Lower lobe of right lung (tissue), 2 donors: ENCODE results near the gene NXNL2. TPM values are rescaled to one million over a fixed set of nuclear protein-coding genes. Genes with fewer than 3 reads are reported as not detected.

Experiments used
- ATAC-seq, 2 donors: fragments of 200-7000 bp; cut with Tn5 transposase; one replicate each; pipeline ENCODE4 v1.9.1; 2020 to 2022; ENCODE audit warnings: mild to moderate bottlenecking in 2 of 2, moderate library complexity in 2 of 2
- DNase-seq: peaks from one replicate; pipeline ENCODE4 v3.0.0-alpha.2; 2020
- H3K27ac ChIP-seq: fragments of 200-600 bp; one replicate; pipeline ENCODE4 v1.8.0; 2022
- H3K27me3 ChIP-seq: fragments of 200-600 bp; one replicate; pipeline ENCODE4 v1.8.0; 2022; ENCODE audit warnings: low read depth
- H3K36me3 ChIP-seq: fragments of 200-600 bp; one replicate; pipeline ENCODE4 v1.8.0; 2022; ENCODE audit warnings: mild to moderate bottlenecking
- H3K4me1 ChIP-seq: fragments of 200-600 bp; one replicate; pipeline ENCODE4 v1.8.0; 2022
- H3K4me3 ChIP-seq: fragments of 200-600 bp; one replicate; pipeline ENCODE4 v1.8.0; 2022; ENCODE audit warnings: mild to moderate bottlenecking
- H3K9me3 ChIP-seq: fragments of 200-600 bp; one replicate; pipeline ENCODE4 v1.8.0; 2022
- CTCF ChIP-seq: fragments of 200-600 bp; IDR thresholded peaks from one replicate; pipeline ENCODE4 v1.8.0; 2022; ENCODE audit warnings: antibody characterized with exemption, mild to moderate bottlenecking
- intact Hi-C: fragments of 100-400 bp; cut with DNase I; formaldehyde crosslinking; loops from one replicate; pipeline ENCODE4 v1.11.0; 2022
- long read RNA-seq: library from polyadenylated mRNA; unstranded; transcript quantifications from one replicate; pipeline ENCODE4 v2.0.0, GENCODE V29; 2021
- total RNA-seq: library from RNA; stranded (reverse); fragmentation: NEBNext Ultra II Directional; extraction: Animal tissue kit (Norgen Biotek cat#: 25700); gene quantifications from one replicate; pipeline ENCODE4 v1.2.1, GENCODE V29; 2021
- donor health status: DM: no; HTN: yes; CAD: no; lungs with severe emphysema.

Gene NXNL2
- total RNA-seq: 0.71 TPM
- long read RNA-seq: 0 reads

GRCh38 chr9:88534456-88535225 lies at the start of gene NXNL2:
NXNL2 (plus strand) TSS chr9:88535178; CDS start chr9:88535435, 257 bp downstream.
- peaks cover 16% of the 10 kb centered on the region for H3K4me1 ChIP-seq
- ATAC-seq: peak; percentile 90 to 92
- peak; percentile 85 for DNase-seq
- H3K27me3 ChIP-seq: peaks cover 31% of the 10 kb centered on the region
- intact Hi-C loops: no loop called here
- TF ChIP-seq CTCF: no peak
- no peaks in the 10 kb centered on the region for H3K9me3 ChIP-seq
- H3K27ac ChIP-seq: peak within 1 kb of the TSS; percentile 53
- no peaks in the 10 kb centered on the region for H3K36me3 ChIP-seq
- H3K4me3 ChIP-seq: peak within 1 kb of the TSS; percentile 56

GRCh38 chr9:88488166-88488565 lies 46.8 kb upstream of the NXNL2 start:
- DNase-seq (no peak), ATAC-seq (no peak)
- intact Hi-C loops: no loop called here
- no peaks in the 10 kb centered on the region for H3K9me3 ChIP-seq
- no peak overlapping the region for H3K4me3 ChIP-seq
- TF ChIP-seq CTCF: no peak
- no peaks in the 10 kb centered on the region for H3K27me3 ChIP-seq
- H3K4me1 ChIP-seq: no peaks in the 10 kb centered on the region
- H3K27ac ChIP-seq: no peak overlapping the region
- H3K36me3 ChIP-seq: peaks cover 5% of the 10 kb centered on the region

- Histone ChIP-seq H3K36me3 (no peaks in the 10 kb centered on the region), H3K27ac (no peak overlapping the region), H3K9me3 (no peaks in the 10 kb centered on the region), H3K4me3 (no peak overlapping the region), H3K27me3 (no peaks in the 10 kb centered on the region), H3K4me1 (no peaks in the 10 kb centered on the region)
- DNase-seq (no peak), ATAC-seq (no peak)
- no peak for TF ChIP-seq CTCF
- intact Hi-C loops: no loop called here
Measured at GRCh38 chr9:88494983-88495721, 39.8 kb upstream of the NXNL2 start.

- H3K4me1 ChIP-seq: no peaks in the 10 kb centered on the region
- ATAC-seq (no peak), DNase-seq (no peak)
- intact Hi-C loops: no loop called here
- no peak for TF ChIP-seq CTCF
- H3K36me3 ChIP-seq: no peaks in the 10 kb centered on the region
- no peak overlapping the region for H3K4me3 ChIP-seq
- H3K27me3 ChIP-seq: no peaks in the 10 kb centered on the region
- H3K27ac ChIP-seq: no peak overlapping the region
- no peaks in the 10 kb centered on the region for H3K9me3 ChIP-seq
Measured at GRCh38 chr9:88497224-88497623, 37.8 kb upstream of the NXNL2 start.

- H3K4me3 ChIP-seq: no peak overlapping the region
- no peaks in the 10 kb centered on the region for H3K9me3 ChIP-seq
- intact Hi-C loops: no loop called here
- ATAC-seq (no peak), DNase-seq (no peak)
- H3K27ac ChIP-seq: no peak overlapping the region
- no peak for TF ChIP-seq CTCF
- no peaks in the 10 kb centered on the region for H3K36me3 ChIP-seq
- no peaks in the 10 kb centered on the region for H3K27me3 ChIP-seq
- H3K4me1 ChIP-seq: no peaks in the 10 kb centered on the region
Measured at GRCh38 chr9:88498880-88499279, 36.1 kb upstream of the NXNL2 start.
